Aorta (tissue), 5 donors: ENCODE measurements around the gene SERINC2. TPM values are rescaled to one million over a fixed set of nuclear protein-coding genes. Genes with fewer than 3 reads are reported as not detected.
A peak's percentile ranks its signal among the peaks of the same experiment; 100 is the strongest.

Experiments used
- ATAC-seq: fragments of 200-7000 bp; cut with Tn5 transposase; one replicate; pipeline ENCODE4 v1.9.1; 2022; ENCODE audit warnings: moderate library complexity; ENCODE audit not compliant: low FRiP score
- DNase-seq, 2 donors: peaks; one replicate each; pipeline ENCODE4 v3.0.0-alpha.2; 2020
- H3K27ac ChIP-seq, 2 donors: one replicate each; pipeline ENCODE4 v1.5.1; 2013; ENCODE audit warnings: low read length in 2 of 2, mild to moderate bottlenecking in 2 of 2, moderate library complexity in 2 of 2, control low read depth in 1 of 2, inconsistent platforms in 1 of 2, low read depth in 1 of 2
- H3K27me3 ChIP-seq, 2 donors: one replicate each; pipeline ENCODE4 v1.6.1; 2013; ENCODE audit warnings: control low read depth in 1 of 2, low read length in 1 of 2, mild to moderate bottlenecking in 1 of 2, moderate library complexity in 1 of 2; ENCODE audit not compliant: insufficient read depth in 2 of 2, control insufficient read depth in 1 of 2
- H3K36me3 ChIP-seq, 2 donors: one replicate each; pipeline ENCODE4 v1.6.1; 2013; ENCODE audit warnings: control low read depth in 1 of 2, low read length in 1 of 2, mild to moderate bottlenecking in 1 of 2; ENCODE audit not compliant: insufficient read depth in 2 of 2, control insufficient read depth in 1 of 2
- H3K4me1 ChIP-seq, 2 donors: one replicate each; pipeline ENCODE4 v1.6.1; 2013; ENCODE audit warnings: low read length in 2 of 2, control low read depth in 1 of 2, mild to moderate bottlenecking in 1 of 2, moderate library complexity in 1 of 2; ENCODE audit not compliant: insufficient read depth in 2 of 2, control insufficient read depth in 1 of 2
- H3K4me3 ChIP-seq, 2 donors: one replicate each; pipeline ENCODE4 v1.5.1; 2013; ENCODE audit warnings: low read length in 2 of 2, control low read depth in 1 of 2, mild to moderate bottlenecking in 1 of 2
- H3K9me3 ChIP-seq: one replicate; pipeline ENCODE4 v1.6.1; 2013; ENCODE audit warnings: mild to moderate bottlenecking, low read length; ENCODE audit not compliant: control insufficient read depth
- WGBS, 2 donors: extraction: QIAGEN DNeasy Blood & Tissue Kit; methylation state at CpG; one replicate each; pipeline ENCODE4 v1.1.7; 2013; 5-methylcytosine and 5-hydroxymethylcytosine counted together
- intact Hi-C, 2 donors: fragments of 100-400 bp; cut with DNase I; formaldehyde crosslinking; loops; one replicate each; pipeline versions ENCODE4 v1.14.2 to v1.15.0; 2022
- polyA plus RNA-seq, 2 donors: library from polyadenylated mRNA; stranded (reverse); fragments of 200-250 nt; gene quantifications; one replicate each; pipeline ENCODE4 v1.2.3, GENCODE V29; 2013
- total RNA-seq, 2 donors: library from RNA; stranded (reverse); fragmentation: NEBNext Ultra II Directional; extraction: Animal tissue kit (Norgen Biotek cat#: 25700); gene quantifications; one replicate each; pipeline ENCODE4 v1.2.1, GENCODE V29; 2021
- donor health status: healthy with polysubstance abuse.
- donor health status: Bipolar disorder and iron deficiency.
- donor health status: DM: no; HTN: no; CAD: no.
- donor health status: DM: no; HTN: no; CAD: no.
- donor health status: DM: yes; HTN: yes; CAD: no.

Gene SERINC2
- total and polyA plus RNA-seq, 4 donors = 2.5 to 20.7 (median 3.5) TPM

DNA sequence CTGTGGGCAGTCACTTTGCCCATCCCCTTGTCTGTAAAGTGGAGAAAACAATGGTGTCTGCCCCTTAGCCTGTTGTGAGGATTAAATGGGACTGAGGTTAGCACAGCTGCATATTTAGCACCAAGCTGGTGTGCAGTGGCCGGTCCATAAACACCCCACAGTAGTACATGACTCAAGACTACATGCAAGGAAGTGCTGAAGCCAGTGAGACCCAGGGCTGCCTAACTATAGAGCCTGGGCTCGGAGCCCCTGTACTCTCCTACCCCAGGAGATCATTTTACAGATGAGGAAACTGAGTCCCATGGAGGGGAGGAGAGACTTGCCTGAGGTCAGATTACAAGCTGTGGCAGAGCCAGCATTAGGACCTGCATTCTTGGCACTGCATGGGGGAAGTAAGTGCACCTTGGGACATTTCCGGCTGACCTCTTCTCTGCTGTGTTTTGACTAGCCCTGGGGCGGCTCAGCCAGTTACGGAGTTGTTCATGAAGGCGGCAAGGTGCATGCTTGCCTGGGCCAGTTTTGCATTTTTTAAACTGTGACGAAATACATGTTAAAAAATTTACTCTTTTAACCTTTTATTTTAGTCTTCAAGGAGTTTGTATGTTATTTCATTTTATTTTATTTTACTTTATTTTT is 3.2 kb downstream of the SERINC2 start:
- H3K27me3 ChIP-seq = no peaks in the 10 kb centered on the region
- DNase-seq (no peak), ATAC-seq (no peak)
- H3K4me1 ChIP-seq = no peaks in the 10 kb centered on the region
- H3K9me3 ChIP-seq = no peaks in the 10 kb centered on the region
- WGBS, 2 donors = 77 to 87% methylated on average over 7 of the region's 7 CpGs
- H3K4me3 ChIP-seq = no peak overlapping the region
- intact Hi-C loops = loop anchor here in 1 of 2 donors (10.0 kb wide), 1 partner anchor 121 kb away; the partner anchor contains the start of genes SNRNP40 and ZCCHC17
- no peaks in the 10 kb centered on the region for H3K36me3 ChIP-seq
- no peak overlapping the region for H3K27ac ChIP-seq

DNA sequence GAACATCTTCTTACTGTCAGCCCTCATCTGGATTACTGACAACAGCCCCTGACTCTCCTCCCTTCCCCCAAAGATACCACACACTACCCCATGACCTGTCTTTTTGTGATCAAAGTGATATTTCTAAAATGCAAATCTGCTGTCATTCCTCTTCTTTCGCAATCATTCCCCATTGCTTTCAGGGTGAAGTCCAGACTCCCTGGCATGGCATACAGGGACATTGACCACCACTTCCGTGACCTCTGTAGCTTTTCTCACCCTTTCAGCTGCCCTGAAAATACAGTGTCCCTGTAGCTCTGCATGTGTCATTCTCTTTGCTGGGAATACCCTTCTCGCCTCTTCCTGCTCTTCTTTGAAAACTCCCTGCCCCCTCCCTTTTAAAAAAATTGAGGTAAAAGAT is 4.1 kb downstream of the SERINC2 start:
- intact Hi-C loops = loop anchor here in 1 of 2 donors (10.0 kb wide), 1 partner anchor 122 kb away; the partner anchor contains the start of genes SNRNP40 and ZCCHC17
- DNase-seq (no peak), ATAC-seq (no peak)
- Histone ChIP-seq H3K27ac (no peak overlapping the region), H3K27me3 (no peaks in the 10 kb centered on the region), H3K9me3 (no peaks in the 10 kb centered on the region), H3K36me3 (no peaks in the 10 kb centered on the region), H3K4me3 (no peak overlapping the region), H3K4me1 (no peaks in the 10 kb centered on the region)
- WGBS, 2 donors = 86 to 90% methylated on average over 3 of the region's 3 CpGs

DNA sequence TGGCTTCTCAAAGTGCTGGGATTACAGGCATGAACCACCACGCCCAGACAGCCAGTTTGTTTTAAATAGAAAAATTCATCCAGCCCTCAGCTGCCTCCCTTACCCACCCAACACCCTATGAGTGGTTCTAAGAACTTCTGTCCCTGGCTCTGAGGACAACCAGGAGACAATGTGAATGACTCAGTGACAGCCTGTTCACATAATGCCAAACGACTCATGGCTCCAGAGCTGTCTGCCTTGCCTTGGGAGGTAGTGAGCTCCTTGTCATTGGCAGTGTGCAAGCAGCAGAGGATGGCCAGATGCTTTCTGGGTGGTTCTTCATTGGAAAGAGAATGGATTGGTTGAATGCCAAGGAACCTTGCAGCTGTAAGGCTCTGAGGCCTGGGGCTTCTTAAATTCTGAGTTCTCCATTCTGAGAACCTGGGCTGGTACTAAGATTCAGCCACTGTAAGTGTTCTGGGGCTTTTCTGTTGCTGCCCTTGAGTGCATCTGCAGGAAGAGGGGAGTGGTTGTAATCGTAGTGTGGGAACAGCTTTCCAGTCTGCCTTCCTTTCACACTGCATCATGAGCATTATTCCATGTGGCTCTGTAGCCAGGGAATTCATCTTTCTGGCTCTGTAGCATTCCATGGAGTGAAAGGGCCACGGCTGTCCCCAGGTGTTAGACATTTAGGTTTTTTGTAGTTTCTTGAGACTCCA is 5.8 kb downstream of the SERINC2 start:
- Histone ChIP-seq H3K4me1 (no peaks in the 10 kb centered on the region), H3K36me3 (no peaks in the 10 kb centered on the region), H3K9me3 (no peaks in the 10 kb centered on the region), H3K4me3 (no peak overlapping the region), H3K27me3 (no peaks in the 10 kb centered on the region), H3K27ac (no peak overlapping the region)
- DNase-seq = no peak
- 74 to 75% methylated on average over 4 of the region's 4 CpGs for WGBS, 2 donors
- ATAC-seq = no peak
- intact Hi-C loops = loop anchor here in 1 of 2 donors (10.0 kb wide), 1 partner anchor 124 kb away; the partner anchor contains the start of genes SNRNP40 and ZCCHC17

DNA sequence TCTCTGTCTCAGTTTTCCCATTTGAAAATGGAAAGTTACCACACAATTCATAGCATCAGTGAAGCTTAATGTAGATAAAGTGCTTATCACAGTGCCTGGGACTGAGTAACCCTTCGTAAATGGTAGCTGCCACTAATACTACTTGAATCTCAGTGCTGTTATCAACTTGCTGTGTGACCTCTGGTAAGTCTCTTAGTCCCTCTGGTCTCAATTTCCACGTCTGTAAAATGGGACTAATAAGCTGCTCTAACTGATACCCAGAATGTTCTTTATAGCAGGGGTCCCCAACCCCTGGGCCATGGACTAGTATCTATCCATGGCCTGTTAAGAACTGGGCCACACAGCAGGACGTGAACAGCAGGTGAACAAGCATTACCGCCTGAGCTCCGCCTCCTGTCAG is 7.7 kb downstream of the SERINC2 start:
- Histone ChIP-seq H3K4me3 (no peak overlapping the region), H3K4me1 (no peaks in the 10 kb centered on the region), H3K27ac (no peak overlapping the region), H3K9me3 (no peaks in the 10 kb centered on the region), H3K36me3 (no peaks in the 10 kb centered on the region), H3K27me3 (no peaks in the 10 kb centered on the region)
- intact Hi-C loops = loop anchor here in 1 of 2 donors (10.0 kb wide), 1 partner anchor 126 kb away; the partner anchor contains the start of genes SNRNP40 and ZCCHC17
- ATAC-seq (no peak), DNase-seq (no peak)
- WGBS, 2 donors = 90 to 91% methylated on average over 5 of the region's 5 CpGs

DNA sequence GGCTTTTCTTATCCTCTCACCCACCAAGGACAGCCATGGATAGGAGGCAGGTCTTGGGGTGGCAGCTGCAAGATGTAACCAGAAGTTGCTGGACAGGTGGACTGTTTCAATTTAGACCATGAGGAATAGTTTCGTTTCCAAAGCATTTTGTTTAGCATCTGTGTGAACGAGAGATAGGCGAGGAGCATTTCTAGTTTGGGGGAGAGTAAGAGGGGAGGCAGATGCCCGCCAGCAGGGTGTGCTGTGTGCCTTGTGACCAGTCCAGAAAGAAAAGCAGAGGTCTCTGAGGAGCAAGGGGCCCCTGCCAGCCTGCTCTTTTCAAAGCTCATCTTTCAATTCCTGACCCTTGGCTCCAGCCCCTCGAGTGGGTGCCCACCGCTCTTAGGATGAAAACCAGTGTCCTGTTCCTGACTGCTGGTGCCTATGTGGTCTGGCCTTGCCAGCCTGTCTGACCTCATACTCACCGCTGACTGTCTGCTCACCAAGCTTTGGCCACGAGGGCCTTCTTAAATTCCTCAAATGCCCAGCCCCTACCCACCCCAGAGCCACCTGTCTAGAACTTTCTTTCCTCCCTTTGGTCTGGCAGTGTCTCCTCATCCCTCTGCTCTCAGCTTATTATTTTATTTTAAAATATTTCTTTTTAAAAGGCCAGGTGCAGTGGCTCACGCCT is 8.5 kb downstream of the SERINC2 start:
- DNase-seq = no peak
- intact Hi-C loops = loop anchor here (1.0 to 10.0 kb wide), 4 partner anchors 27 to 239 kb away; partner anchors contain the start of genes SNRNP40 (in 1 of the 2) and ZCCHC17 (in 1 of the 2)
- no peak for ATAC-seq

DNA sequence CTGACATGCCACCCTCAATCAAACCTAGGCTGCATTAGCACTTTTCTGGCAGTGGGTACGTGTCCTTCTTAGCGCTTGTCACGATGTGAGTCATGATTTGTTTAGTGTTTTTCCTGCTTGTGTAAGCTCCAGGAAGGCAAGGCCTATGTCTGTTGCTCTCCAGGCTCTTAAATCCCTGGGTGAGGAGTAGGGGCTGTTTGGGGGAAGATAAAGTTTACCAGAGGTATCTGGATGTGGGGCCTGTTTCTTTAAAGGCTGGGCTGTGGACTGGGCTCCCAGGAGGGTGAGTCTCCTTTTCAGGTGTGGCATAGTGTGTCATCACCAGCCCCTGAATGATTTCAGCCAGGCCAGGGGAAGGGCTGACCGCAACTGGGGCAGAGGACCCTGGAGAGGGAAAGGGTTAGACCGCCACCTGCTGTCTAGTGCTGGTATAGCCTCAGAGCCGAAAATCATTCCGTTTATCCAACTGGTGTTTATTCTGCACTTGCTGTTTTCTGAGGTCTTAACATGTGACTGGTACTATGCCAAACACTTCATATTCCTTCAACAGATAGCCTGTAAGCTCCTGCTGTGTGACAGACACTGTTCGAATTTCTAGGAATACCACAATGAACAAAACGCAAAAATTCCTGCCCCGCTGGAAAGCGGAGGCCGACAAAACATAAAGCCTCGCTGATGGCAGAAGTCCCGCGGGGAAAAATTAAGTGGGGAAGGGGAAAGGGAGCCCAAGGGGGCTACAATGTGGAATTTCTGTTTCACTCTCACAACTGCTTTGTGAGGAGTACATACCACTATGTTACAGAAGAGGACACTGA is 9.7 kb downstream of the SERINC2 start:
- DNase-seq (peak; percentile 72 to 87), ATAC-seq (peak; percentile 82)
- intact Hi-C loops = loop anchor here (1.0 to 10.0 kb wide), 4 partner anchors 28 to 240 kb away; partner anchors contain the start of genes SNRNP40 (in 1 of the 2) and ZCCHC17 (in 1 of the 2)
- Histone ChIP-seq H3K9me3 (no peaks in the 10 kb centered on the region), H3K27me3 (no peaks in the 10 kb centered on the region), H3K4me1 (no peaks in the 10 kb centered on the region), H3K27ac (no peak overlapping the region), H3K36me3 (no peaks in the 10 kb centered on the region), H3K4me3 (no peak overlapping the region)
- 41 to 42% methylated on average over 15 of the region's 15 CpGs for WGBS, 2 donors

More for the DNA sequence above, 8.5 kb downstream of the SERINC2 start:
- Histone ChIP-seq H3K4me1 (no peaks in the 10 kb centered on the region), H3K36me3 (no peaks in the 10 kb centered on the region), H3K9me3 (no peaks in the 10 kb centered on the region), H3K27ac (no peak overlapping the region), H3K4me3 (no peak overlapping the region), H3K27me3 (no peaks in the 10 kb centered on the region)
- 70 to 82% methylated on average over 9 of the region's 9 CpGs for WGBS, 2 donors

DNA sequence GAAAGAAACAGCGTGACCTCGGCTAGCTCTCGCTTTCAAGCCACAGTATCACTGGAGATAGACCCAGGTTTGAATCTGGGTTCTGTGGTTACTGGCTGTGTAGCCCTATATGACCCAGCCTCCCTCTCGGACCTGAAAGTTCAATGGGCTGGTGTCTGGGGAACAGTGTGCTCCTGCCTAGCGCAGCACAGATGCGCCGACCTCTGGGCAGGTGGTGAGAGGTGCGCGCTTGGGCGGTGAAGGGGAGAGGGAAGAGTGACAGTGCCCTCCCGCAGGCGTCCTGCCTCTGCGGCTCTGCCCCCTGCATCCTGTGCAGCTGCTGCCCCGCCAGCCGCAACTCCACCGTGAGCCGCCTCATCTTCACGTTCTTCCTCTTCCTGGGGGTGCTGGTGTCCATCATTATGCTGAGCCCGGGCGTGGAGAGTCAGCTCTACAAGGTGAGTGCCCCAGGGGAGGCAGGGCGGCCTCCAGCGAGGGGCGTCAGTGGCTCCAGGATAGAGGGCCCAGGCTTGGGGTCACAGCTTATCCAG is 10.5 kb downstream of the SERINC2 start:
- Histone ChIP-seq H3K27me3 (no peaks in the 10 kb centered on the region), H3K9me3 (no peaks in the 10 kb centered on the region), H3K36me3 (no peaks in the 10 kb centered on the region), H3K4me1 (no peaks in the 10 kb centered on the region), H3K27ac (no peak overlapping the region), H3K4me3 (no peak overlapping the region)
- no peak for DNase-seq
- ATAC-seq = no peak
- intact Hi-C loops = loop anchor here (2.0 to 10.0 kb wide), 3 partner anchors 129 to 241 kb away; partner anchors contain the start of genes SNRNP40 (in 1 of the 2) and ZCCHC17 (in 1 of the 2)
- WGBS, 2 donors = 79 to 83% methylated on average over 23 of the region's 23 CpGs
